Mesothelial cell of epicardium (in vitro differentiated cells): ENCODE results near the gene AXIN1. TPM values are rescaled to one million over a fixed set of nuclear protein-coding genes. Genes with fewer than 3 reads are reported as not detected.

Experiments used
- DNase-seq, 2 experiments: peaks; one replicate each; pipeline ENCODE4 v3.0.0; 2021; ENCODE audit warnings: low spot score in 2 of 2; ENCODE audit not compliant: unreplicated experiment in 2 of 2
- H3K27ac Mint-ChIP-seq: 2 replicates; pipeline ENCODE4 v1.8.0; 2021; ENCODE audit warnings: mixed read lengths
- H3K27me3 Mint-ChIP-seq: 2 replicates; pipeline ENCODE4 v1.8.0; 2021; ENCODE audit warnings: low read depth, mixed read lengths
- H3K36me3 Mint-ChIP-seq: 2 replicates; pipeline ENCODE4 v1.8.0; 2021; ENCODE audit warnings: mixed read lengths
- H3K4me1 Mint-ChIP-seq: 2 replicates; pipeline ENCODE4 v1.8.0; 2021; ENCODE audit warnings: mixed read lengths
- H3K4me3 Mint-ChIP-seq: 2 replicates; pipeline ENCODE4 v1.8.0; 2021; ENCODE audit warnings: mild to moderate bottlenecking, moderate library complexity, mixed read lengths
- H3K9me3 Mint-ChIP-seq: 2 replicates; pipeline ENCODE4 v1.8.0; 2021; ENCODE audit warnings: mixed read lengths
- total RNA-seq: library from RNA; stranded (reverse); gene quantifications from 3 replicates; pipeline ENCODE4 v1.2.1, GENCODE V29; 2021
- TF ChIP-seq, protein P1 (sequence below): fragments of 200-600 bp; sonication (generic); IDR thresholded peaks from one replicate; pipeline ENCODE4 v1.5.0; 2021; ENCODE audit warnings: antibody characterized with exemption; ENCODE audit not compliant: unreplicated experiment

Gene AXIN1
- total RNA-seq, 1 donor from 2014 or later, result 33.2 TPM

DNA sequence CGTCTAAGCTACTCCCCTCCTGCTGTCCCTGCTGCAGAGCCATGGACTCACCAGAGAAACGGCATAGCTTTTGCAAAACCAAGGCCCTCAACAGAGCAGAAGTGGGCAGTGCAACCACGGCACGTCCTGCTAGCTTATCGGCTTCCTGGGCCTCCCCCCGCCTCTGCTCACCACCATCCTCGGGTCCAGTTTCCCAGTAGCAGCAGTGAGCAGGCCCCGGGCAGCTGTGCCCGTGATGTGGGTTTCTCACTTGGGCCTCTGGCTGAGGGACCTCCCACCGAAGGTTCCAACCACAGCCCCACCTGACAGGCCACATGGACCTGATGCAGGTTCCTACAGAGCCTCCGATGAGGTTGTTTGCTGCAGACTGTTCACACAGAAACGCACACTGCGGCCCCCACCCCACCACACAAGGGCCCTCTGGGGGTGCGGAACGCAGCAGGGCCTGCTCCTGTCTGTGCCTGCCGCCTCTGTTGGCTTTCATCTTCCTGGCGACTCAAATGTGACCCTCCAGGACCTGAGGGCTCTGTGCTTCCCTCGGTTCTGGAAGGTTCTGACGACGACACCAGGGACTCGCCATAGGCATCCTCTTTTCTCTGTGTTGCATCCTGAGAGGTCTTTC, 44.7 kb downstream of the AXIN1 start:
- TF ChIP-seq, protein P1, sequence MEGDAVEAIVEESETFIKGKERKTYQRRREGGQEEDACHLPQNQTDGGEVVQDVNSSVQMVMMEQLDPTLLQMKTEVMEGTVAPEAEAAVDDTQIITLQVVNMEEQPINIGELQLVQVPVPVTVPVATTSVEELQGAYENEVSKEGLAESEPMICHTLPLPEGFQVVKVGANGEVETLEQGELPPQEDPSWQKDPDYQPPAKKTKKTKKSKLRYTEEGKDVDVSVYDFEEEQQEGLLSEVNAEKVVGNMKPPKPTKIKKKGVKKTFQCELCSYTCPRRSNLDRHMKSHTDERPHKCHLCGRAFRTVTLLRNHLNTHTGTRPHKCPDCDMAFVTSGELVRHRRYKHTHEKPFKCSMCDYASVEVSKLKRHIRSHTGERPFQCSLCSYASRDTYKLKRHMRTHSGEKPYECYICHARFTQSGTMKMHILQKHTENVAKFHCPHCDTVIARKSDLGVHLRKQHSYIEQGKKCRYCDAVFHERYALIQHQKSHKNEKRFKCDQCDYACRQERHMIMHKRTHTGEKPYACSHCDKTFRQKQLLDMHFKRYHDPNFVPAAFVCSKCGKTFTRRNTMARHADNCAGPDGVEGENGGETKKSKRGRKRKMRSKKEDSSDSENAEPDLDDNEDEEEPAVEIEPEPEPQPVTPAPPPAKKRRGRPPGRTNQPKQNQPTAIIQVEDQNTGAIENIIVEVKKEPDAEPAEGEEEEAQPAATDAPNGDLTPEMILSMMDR, result no peak

DNA sequence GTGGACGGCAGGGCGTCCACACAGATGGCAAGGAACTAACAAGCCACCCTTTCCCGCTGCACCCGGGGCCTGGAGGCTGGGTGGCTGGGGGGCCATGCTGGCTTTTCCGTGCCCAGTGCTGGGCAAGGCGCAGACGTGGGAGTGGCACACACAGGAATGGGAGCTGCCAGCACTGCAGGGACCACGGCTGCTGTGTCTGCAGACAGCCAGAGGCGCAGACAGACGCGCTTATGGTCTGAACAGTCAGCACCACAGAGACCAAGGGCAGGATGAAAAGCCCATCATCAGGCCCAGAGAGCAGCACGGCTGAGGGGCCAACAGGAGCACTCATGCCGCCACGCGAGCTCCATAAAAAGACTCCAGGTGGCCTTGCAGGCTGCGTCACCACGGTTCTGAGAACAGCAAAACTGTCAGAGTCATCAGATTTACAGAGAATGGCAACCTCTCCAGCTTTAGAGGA, 45.6 kb downstream of the AXIN1 start:
- no peaks in the 10 kb centered on the region for H3K4me1 Mint-ChIP-seq
- DNase-seq, result no peak
- H3K9me3 Mint-ChIP-seq, result no peaks in the 10 kb centered on the region
- H3K27ac Mint-ChIP-seq, result no peak overlapping the region
- no peak overlapping the region for H3K4me3 Mint-ChIP-seq
- H3K36me3 Mint-ChIP-seq, result peaks cover 19% of the 10 kb centered on the region
- TF ChIP-seq, protein P1, result no peak
- no peaks in the 10 kb centered on the region for H3K27me3 Mint-ChIP-seq

More for the DNA sequence above, 44.7 kb downstream of the AXIN1 start:
- Mint-ChIP-seq H3K4me1 (no peaks in the 10 kb centered on the region), H3K27ac (no peak overlapping the region), H3K4me3 (no peak overlapping the region), H3K27me3 (no peaks in the 10 kb centered on the region), H3K9me3 (no peaks in the 10 kb centered on the region), H3K36me3 (peaks cover 24% of the 10 kb centered on the region)
- DNase-seq, result no peak

DNA sequence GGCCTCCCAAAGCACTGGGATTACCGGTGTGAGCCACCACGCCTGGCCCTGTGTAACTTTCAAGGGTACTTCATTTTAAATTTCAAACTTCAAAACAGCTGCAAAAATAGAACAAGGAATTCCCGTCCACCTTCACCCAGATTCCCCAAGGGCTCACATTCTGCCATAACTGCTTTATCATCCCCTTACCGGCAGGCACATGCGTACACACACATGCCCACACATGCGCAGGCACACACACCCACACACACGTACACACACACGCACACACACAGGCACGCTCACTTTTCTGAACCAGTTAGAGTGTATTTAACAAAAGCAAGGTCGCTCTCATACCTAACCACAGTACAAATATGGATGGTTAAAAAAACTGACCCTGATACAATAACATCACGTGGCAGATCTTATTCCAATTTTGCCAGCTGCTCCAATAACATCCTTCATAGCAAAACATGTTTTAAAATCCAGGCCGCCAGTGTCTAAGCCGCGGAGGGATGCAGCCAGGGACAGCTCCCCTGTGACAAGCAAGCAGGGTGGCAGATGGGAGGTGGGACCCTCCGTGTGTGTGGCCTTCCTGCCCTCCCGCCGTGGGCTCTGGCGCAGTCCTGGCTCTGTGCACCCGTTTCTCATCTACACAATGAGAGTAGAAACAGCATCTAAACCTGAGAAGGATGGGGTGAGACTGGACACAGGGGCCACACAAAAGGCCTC, 46.5 kb downstream of the AXIN1 start:
- TF ChIP-seq, protein P1, result no peak
- DNase-seq, result no peak
- no peak overlapping the region for H3K27ac Mint-ChIP-seq
- peaks cover 18% of the 10 kb centered on the region for H3K36me3 Mint-ChIP-seq
- H3K27me3 Mint-ChIP-seq, result no peaks in the 10 kb centered on the region
- H3K9me3 Mint-ChIP-seq, result no peaks in the 10 kb centered on the region
- no peak overlapping the region for H3K4me3 Mint-ChIP-seq
- no peaks in the 10 kb centered on the region for H3K4me1 Mint-ChIP-seq

DNA sequence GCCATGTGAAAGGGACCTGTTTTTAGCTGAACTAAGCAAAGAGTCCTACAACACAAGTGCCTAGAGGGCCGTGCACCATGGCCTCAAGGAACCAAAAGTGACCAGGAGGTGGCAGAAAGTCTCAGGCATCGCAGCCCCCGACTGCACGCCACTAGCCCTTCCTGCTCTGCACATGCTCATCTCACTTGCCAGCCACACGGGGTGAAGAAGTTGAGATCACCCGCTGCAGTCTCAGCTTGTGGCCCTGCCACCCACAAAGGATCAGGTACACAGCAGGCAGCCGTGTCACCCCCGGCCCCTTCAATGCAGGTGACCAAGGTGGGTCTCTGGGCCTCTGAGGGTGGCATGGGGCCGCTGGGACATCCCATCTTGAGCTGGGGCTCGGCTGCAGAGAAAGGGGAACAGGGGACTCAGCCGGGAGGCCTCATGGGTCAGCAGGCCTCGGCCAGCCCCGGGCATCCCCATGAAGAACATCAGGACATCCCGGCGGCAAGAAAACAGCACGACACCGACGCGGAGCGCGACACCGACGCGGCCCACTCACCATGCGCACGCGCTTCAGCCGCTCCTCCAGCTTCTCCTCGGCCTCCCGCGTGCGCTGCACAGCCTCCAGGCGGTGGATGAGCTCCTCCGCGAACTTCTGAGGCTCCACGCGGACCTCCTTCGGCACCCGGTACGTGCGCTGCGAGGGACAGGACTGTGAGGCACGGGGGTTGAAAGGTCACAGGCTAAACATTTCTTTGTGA, 48.6 kb downstream of the AXIN1 start:
- TF ChIP-seq, protein P1, result no peak
- no peak overlapping the region for H3K27ac Mint-ChIP-seq
- H3K9me3 Mint-ChIP-seq, result no peaks in the 10 kb centered on the region
- peak in 1 of 2 experiments; percentile 15 for DNase-seq
- H3K4me1 Mint-ChIP-seq, result no peaks in the 10 kb centered on the region
- H3K36me3 Mint-ChIP-seq, result peaks cover 12% of the 10 kb centered on the region
- no peaks in the 10 kb centered on the region for H3K27me3 Mint-ChIP-seq
- no peak overlapping the region for H3K4me3 Mint-ChIP-seq

DNA sequence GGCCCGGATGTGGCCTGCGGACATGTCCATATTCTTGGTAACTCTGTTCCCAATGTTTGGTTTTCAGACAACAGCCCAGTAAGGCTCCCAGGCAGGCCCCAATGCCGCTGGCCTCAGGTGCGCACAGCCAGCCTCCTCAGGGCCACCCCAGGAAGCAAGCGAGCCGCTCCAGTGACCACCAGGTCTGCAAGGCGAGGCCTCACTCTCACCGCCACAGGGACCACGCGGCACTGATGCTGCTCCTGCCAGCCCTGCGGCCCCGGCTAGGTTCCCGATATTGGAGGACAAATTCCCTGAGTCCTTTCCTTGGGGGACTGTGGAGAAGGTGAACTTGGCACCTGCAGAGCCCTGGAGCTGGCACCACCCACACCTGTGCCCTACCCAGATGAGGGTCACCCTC, 50.6 kb downstream of the AXIN1 start:
- Mint-ChIP-seq H3K36me3 (peaks cover 11% of the 10 kb centered on the region), H3K4me3 (no peak overlapping the region), H3K27me3 (no peaks in the 10 kb centered on the region), H3K4me1 (no peaks in the 10 kb centered on the region), H3K27ac (no peak overlapping the region), H3K9me3 (no peaks in the 10 kb centered on the region)
- no peak for DNase-seq
- TF ChIP-seq, protein P1, result no peak
